ENCODE measurements around the gene CALHM4.

DNA sequence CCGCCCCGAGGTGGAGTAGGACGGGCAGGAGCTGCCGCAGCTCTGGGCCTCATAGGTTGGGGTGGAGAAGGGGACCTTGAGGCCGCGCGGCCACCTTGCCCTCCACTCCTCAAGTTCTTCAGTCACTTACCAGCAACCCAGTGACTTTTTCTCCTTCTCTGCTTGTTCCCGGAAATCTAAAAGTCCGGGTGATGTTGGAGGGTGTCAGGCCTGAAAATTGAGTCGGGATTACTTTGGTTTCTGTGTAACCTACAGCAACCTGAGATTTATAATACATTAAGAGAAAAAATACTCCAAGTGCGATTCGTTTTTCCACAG is 18.1 kb downstream of the CALHM4 start:
- TF ChIP-seq SP1 (IDR thresholded peaks at IDR 0.05) (no peak), FOXM1 (IDR thresholded peaks at IDR 0.05; ENCODE audit: borderline replicate concordance) (no peak), ZNF384 (IDR thresholded peaks at IDR 0.05) (no peak), BHLHE40 (IDR thresholded peaks at IDR 0.05; ENCODE audit: borderline replicate concordance) (no peak), CTBP1 (IDR thresholded peaks at IDR 0.05; ENCODE audit: borderline replicate concordance) (no peak), ELF4 (IDR thresholded peaks at IDR 0.05) (no peak), SUZ12 (IDR thresholded peaks at IDR 0.05) (no peak), NFRKB (IDR thresholded peaks at IDR 0.05) (no peak), TARDBP (IDR thresholded peaks at IDR 0.05) (no peak), HDGF (IDR thresholded peaks at IDR 0.05; ENCODE audit: borderline replicate concordance) (no peak), LEF1 (IDR thresholded peaks at IDR 0.05; ENCODE audit: borderline replicate concordance) (no peak), FOXA1 (IDR thresholded peaks at IDR 0.05) (no peak)
- TF ChIP-seq, protein P1, sequence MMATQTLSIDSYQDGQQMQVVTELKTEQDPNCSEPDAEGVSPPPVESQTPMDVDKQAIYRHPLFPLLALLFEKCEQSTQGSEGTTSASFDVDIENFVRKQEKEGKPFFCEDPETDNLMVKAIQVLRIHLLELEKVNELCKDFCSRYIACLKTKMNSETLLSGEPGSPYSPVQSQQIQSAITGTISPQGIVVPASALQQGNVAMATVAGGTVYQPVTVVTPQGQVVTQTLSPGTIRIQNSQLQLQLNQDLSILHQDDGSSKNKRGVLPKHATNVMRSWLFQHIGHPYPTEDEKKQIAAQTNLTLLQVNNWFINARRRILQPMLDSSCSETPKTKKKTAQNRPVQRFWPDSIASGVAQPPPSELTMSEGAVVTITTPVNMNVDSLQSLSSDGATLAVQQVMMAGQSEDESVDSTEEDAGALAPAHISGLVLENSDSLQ (IDR thresholded peaks at IDR 0.05) = no peak

Measured in HEK293T (cell line).